Dendritic cell treated with granulocyte-macrophage colony-stimulating factor and Interleukin-4, amounts not matched to agents 40 ng/mL and 50 ng/mL, for 4 days (primary cell): ENCODE results near the gene CMIP.
A peak's percentile ranks its signal among the peaks of the same experiment; 100 is the strongest.

Experiments used
- H3K27ac Mint-ChIP-seq: one replicate; pipeline ENCODE4 v1.8.0; 2022; ENCODE audit warnings: mild to moderate bottlenecking, mixed read lengths
- H3K27me3 Mint-ChIP-seq: one replicate; pipeline ENCODE4 v1.8.0; 2022; ENCODE audit warnings: mild to moderate bottlenecking, mixed read lengths
- H3K36me3 Mint-ChIP-seq: one replicate; pipeline ENCODE4 v1.8.0; 2022; ENCODE audit warnings: low read depth, mixed read lengths
- H3K4me1 Mint-ChIP-seq: one replicate; pipeline ENCODE4 v1.8.0; 2022; ENCODE audit warnings: low read depth, mixed read lengths
- H3K4me3 Mint-ChIP-seq: one replicate; pipeline ENCODE4 v1.8.0; 2022; ENCODE audit warnings: mild to moderate bottlenecking, moderate library complexity, mixed read lengths
- H3K9me3 Mint-ChIP-seq: one replicate; pipeline ENCODE4 v1.8.0; 2022; ENCODE audit warnings: mixed read lengths
- intact Hi-C: fragments of 100-400 bp; cut with micrococcal nuclease; formaldehyde crosslinking; loops from one replicate; pipeline ENCODE4 v1.15.0; 2022

Gene CMIP

GRCh38 chr16:81609323-81609892 is 164.8 kb downstream of the CMIP start:
- H3K36me3 Mint-ChIP-seq, result peaks cover 72% of the 10 kb centered on the region
- H3K27me3 Mint-ChIP-seq, result no peaks in the 10 kb centered on the region
- H3K4me1 Mint-ChIP-seq, result peaks cover 29% of the 10 kb centered on the region
- intact Hi-C loops, result no loop called here
- no peaks in the 10 kb centered on the region for H3K9me3 Mint-ChIP-seq
- no peak overlapping the region for H3K4me3 Mint-ChIP-seq
- H3K27ac Mint-ChIP-seq, result peak overlapping the region; percentile 15

GRCh38 chr16:81610144-81610842 is 165.7 kb downstream of the CMIP start:
- Mint-ChIP-seq H3K27ac (no peak overlapping the region), H3K36me3 (peaks cover 68% of the 10 kb centered on the region), H3K4me3 (no peak overlapping the region), H3K9me3 (no peaks in the 10 kb centered on the region), H3K27me3 (no peaks in the 10 kb centered on the region), H3K4me1 (peaks cover 28% of the 10 kb centered on the region)
- intact Hi-C loops, result no loop called here

GRCh38 chr16:81610936-81611335 is 166.3 kb downstream of the CMIP start:
- no peak overlapping the region for H3K4me3 Mint-ChIP-seq
- peaks cover 24% of the 10 kb centered on the region for H3K4me1 Mint-ChIP-seq
- H3K27ac Mint-ChIP-seq, result no peak overlapping the region
- no peaks in the 10 kb centered on the region for H3K27me3 Mint-ChIP-seq
- H3K9me3 Mint-ChIP-seq, result no peaks in the 10 kb centered on the region
- intact Hi-C loops, result no loop called here
- H3K36me3 Mint-ChIP-seq, result peaks cover 62% of the 10 kb centered on the region

- Mint-ChIP-seq H3K4me1 (peaks cover 17% of the 10 kb centered on the region), H3K9me3 (no peaks in the 10 kb centered on the region), H3K27me3 (no peaks in the 10 kb centered on the region), H3K4me3 (no peak overlapping the region), H3K27ac (no peak overlapping the region), H3K36me3 (peaks cover 65% of the 10 kb centered on the region)
- intact Hi-C loops, result no loop called here
Observed at GRCh38 chr16:81611721-81612120, 167.1 kb downstream of the CMIP start.

- H3K27ac Mint-ChIP-seq, result no peak overlapping the region
- H3K4me3 Mint-ChIP-seq, result no peak overlapping the region
- H3K9me3 Mint-ChIP-seq, result no peaks in the 10 kb centered on the region
- H3K36me3 Mint-ChIP-seq, result peaks cover 65% of the 10 kb centered on the region
- H3K27me3 Mint-ChIP-seq, result no peaks in the 10 kb centered on the region
- peaks cover 10% of the 10 kb centered on the region for H3K4me1 Mint-ChIP-seq
- intact Hi-C loops, result no loop called here
Observed at GRCh38 chr16:81612351-81613163, 167.9 kb downstream of the CMIP start.

- Mint-ChIP-seq H3K9me3 (no peaks in the 10 kb centered on the region), H3K4me1 (peaks cover 6% of the 10 kb centered on the region), H3K36me3 (peaks cover 65% of the 10 kb centered on the region), H3K27me3 (no peaks in the 10 kb centered on the region), H3K4me3 (no peak overlapping the region), H3K27ac (no peak overlapping the region)
- intact Hi-C loops, result no loop called here
Observed at GRCh38 chr16:81614171-81614570, 169.6 kb downstream of the CMIP start.

- intact Hi-C loops, result no loop called here
- Mint-ChIP-seq H3K27ac (no peak overlapping the region), H3K36me3 (peaks cover 65% of the 10 kb centered on the region)
Observed at GRCh38 chr16:81614654-81615359, 170.2 kb downstream of the CMIP start.

GRCh38 chr16:81615411-81615810 is 170.8 kb downstream of the CMIP start:
- Mint-ChIP-seq H3K36me3 (peaks cover 64% of the 10 kb centered on the region), H3K27ac (no peak overlapping the region), H3K27me3 (no peaks in the 10 kb centered on the region), H3K9me3 (no peaks in the 10 kb centered on the region), H3K4me1 (no peaks in the 10 kb centered on the region), H3K4me3 (no peak overlapping the region)
- intact Hi-C loops, result no loop called here

More at GRCh38 chr16:81614654-81615359, 170.2 kb downstream of the CMIP start:
- Mint-ChIP-seq H3K9me3 (no peaks in the 10 kb centered on the region), H3K27me3 (no peaks in the 10 kb centered on the region), H3K4me1 (no peaks in the 10 kb centered on the region), H3K4me3 (no peak overlapping the region)

GRCh38 chr16:81615833-81616232 is 171.2 kb downstream of the CMIP start:
- H3K27me3 Mint-ChIP-seq, result no peaks in the 10 kb centered on the region
- H3K4me1 Mint-ChIP-seq, result no peaks in the 10 kb centered on the region
- no peak overlapping the region for H3K27ac Mint-ChIP-seq
- intact Hi-C loops, result no loop called here
- H3K4me3 Mint-ChIP-seq, result no peak overlapping the region
- peaks cover 64% of the 10 kb centered on the region for H3K36me3 Mint-ChIP-seq
- no peaks in the 10 kb centered on the region for H3K9me3 Mint-ChIP-seq

GRCh38 chr16:81616321-81617020 is 171.9 kb downstream of the CMIP start:
- H3K27ac Mint-ChIP-seq, result peak overlapping the region; percentile 28
- H3K4me3 Mint-ChIP-seq, result no peak overlapping the region
- no peaks in the 10 kb centered on the region for H3K9me3 Mint-ChIP-seq
- intact Hi-C loops, result no loop called here
- no peaks in the 10 kb centered on the region for H3K4me1 Mint-ChIP-seq
- H3K27me3 Mint-ChIP-seq, result no peaks in the 10 kb centered on the region
- peaks cover 64% of the 10 kb centered on the region for H3K36me3 Mint-ChIP-seq

GRCh38 chr16:81617021-81617346 is 172.4 kb downstream of the CMIP start:
- no peaks in the 10 kb centered on the region for H3K4me1 Mint-ChIP-seq
- H3K9me3 Mint-ChIP-seq, result no peaks in the 10 kb centered on the region
- H3K27ac Mint-ChIP-seq, result peak overlapping the region; percentile 28
- no peaks in the 10 kb centered on the region for H3K27me3 Mint-ChIP-seq
- intact Hi-C loops, result no loop called here
- H3K4me3 Mint-ChIP-seq, result no peak overlapping the region
- H3K36me3 Mint-ChIP-seq, result peaks cover 64% of the 10 kb centered on the region

GRCh38 chr16:81618187-81618586 is 173.6 kb downstream of the CMIP start:
- Mint-ChIP-seq H3K9me3 (no peaks in the 10 kb centered on the region), H3K4me1 (no peaks in the 10 kb centered on the region), H3K4me3 (no peak overlapping the region), H3K27me3 (no peaks in the 10 kb centered on the region), H3K36me3 (peaks cover 67% of the 10 kb centered on the region), H3K27ac (no peak overlapping the region)
- intact Hi-C loops, result no loop called here

GRCh38 chr16:81618661-81619060 is 174.1 kb downstream of the CMIP start:
- intact Hi-C loops, result no loop called here
- no peaks in the 10 kb centered on the region for H3K9me3 Mint-ChIP-seq
- H3K27me3 Mint-ChIP-seq, result no peaks in the 10 kb centered on the region

More at GRCh38 chr16:81618661-81619060, 174.1 kb downstream of the CMIP start:
- H3K36me3 Mint-ChIP-seq, result peaks cover 68% of the 10 kb centered on the region
- H3K27ac Mint-ChIP-seq, result no peak overlapping the region
- H3K4me1 Mint-ChIP-seq, result peaks cover under 1% of the 10 kb centered on the region
- no peak overlapping the region for H3K4me3 Mint-ChIP-seq
